ENCODE measurements around the gene ABL1.

The ABL1 gene

DNA sequence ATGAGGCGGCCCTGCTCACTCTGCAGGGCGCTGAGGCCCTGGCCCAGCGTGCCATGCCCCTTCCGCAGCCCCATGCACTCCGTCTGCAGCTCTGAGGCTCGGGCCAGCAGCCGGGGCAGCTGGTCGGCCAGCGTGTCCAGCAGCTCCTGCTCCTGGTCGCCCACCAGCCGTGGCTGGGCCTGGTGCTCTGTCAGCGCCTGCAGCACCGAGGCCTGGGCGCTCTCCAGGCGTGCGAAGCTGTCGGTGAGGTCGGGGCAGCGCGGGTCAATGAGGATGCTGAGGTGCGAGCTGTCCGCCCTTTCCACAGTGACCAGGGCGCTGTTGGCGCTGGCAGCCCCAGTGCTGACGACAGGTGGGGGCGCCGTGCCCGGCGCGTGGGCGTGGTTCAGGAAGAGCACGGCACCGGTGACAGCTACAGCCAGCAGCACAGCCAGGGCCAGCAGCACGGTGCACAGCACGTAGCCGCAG is 94.6 kb downstream of the ABL1 start:
- in situ Hi-C loops (cut with MboI; ENCODE audit: low pct_unique_long_range_greater_than_20kb, low sequenced_read_pairs, unreplicated experiment): no loop called here
- TF ChIP-seq CTCF (IDR thresholded peaks at IDR 0.05; ENCODE audit: extremely low read depth, insufficient read depth, missing control alignments): no peak
- no peak for DNase-seq (ENCODE audit: low spot score)

DNA sequence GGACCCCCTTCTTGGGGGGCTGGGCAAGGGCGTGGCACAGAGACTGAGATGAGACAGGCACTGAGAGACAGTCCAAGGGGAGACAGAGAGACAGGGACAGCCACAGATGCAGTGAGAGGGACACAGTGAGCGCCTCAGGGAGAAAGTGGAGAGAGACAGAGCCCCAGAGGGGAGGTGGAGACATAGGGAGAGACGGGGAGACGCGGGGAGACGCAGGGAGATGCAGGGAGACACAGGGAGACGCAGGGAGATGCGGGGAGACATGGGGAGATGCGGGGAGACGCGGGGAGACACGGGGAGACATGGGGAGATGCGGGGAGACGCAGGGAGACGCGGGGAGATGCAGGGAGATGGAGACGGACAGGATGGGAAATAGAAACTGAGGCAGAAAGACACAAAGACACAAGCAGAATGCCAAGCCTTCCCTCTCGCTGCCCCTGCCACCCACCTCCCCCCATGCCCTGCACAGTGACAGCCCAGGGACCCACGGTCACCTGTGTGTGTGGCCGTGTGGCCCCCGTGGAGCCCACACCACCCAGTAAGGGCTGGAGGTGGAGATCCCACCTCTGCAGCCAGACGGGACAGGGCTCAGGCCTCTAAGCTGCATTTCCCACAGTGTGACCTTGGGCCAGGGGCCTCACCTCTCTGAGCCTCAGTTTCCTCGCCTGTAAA is 95.2 kb downstream of the ABL1 start:
- DNase-seq (ENCODE audit: low spot score): no peak
- TF ChIP-seq CTCF (IDR thresholded peaks at IDR 0.05; ENCODE audit: extremely low read depth, insufficient read depth, missing control alignments): no peak
- in situ Hi-C loops (cut with MboI; ENCODE audit: low pct_unique_long_range_greater_than_20kb, low sequenced_read_pairs, unreplicated experiment): no loop called here

DNA sequence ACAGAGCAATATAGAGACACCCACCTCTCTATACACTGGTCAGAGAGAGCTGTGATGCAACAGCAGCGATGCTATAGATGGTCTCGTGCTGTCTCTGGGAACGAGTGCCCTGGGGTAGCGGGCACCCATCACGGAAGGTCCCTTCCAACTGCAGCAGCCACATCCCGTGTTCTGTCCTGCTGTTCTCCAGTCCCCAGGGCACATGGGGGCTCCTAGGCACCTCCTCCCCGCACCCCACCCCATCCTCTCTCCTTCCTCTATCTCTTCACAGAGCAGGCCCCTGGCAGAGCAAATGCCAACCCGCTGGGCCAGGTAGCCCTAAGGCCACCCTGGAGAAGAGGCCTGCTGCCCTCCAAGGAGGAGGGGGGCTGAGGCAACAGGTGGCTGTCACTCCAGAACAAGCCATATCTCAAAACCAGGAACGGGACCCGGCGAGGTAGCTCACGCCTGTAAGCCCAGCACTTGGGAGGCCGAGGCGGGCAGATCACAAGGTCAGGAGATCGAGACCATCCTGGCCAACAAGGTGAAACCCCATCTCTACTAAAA is 95.8 kb downstream of the ABL1 start:
- DNase-seq (ENCODE audit: low spot score): no peak
- no peak for TF ChIP-seq CTCF (IDR thresholded peaks at IDR 0.05; ENCODE audit: extremely low read depth, insufficient read depth, missing control alignments)
- in situ Hi-C loops (cut with MboI; ENCODE audit: low pct_unique_long_range_greater_than_20kb, low sequenced_read_pairs, unreplicated experiment): no loop called here

DNA sequence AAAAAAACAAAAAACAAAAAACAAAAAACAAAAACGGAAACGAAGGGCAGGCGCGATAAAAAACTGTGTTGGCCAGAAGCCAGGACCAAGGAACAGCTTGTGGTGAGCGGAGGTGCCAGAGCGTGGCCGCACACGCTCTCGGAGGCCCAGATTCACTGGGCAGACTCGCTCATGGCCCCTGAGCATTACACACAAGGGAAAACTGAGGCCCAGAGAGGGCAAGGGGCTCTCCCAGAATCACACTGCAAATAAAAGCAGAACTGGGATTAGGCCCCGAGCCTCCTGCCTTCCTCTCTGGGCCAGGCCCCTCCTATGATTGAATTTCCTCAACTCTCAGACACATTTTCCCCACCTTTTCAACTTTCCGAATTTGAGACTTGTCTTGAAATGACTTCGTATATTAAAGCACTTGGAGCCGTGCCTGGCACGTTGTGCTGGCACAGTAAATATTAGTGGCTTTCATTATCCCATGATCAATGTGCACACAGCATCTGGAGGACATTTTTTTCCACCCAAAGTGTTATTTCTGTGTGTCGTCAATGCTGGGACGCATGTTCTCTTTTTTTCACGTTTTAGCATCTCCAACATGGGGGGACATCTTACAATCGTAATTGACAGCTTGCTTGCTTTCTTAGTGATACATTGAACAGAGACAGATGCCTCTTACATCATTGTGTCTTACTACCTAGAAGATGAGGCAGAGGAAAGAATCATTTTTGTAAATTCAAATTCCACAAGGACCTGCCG is 96.6 kb downstream of the ABL1 start:
- TF ChIP-seq CTCF (IDR thresholded peaks at IDR 0.05; ENCODE audit: extremely low read depth, insufficient read depth, missing control alignments): no peak
- peak; percentile 76 for DNase-seq (ENCODE audit: low spot score)
- in situ Hi-C loops (cut with MboI; ENCODE audit: low pct_unique_long_range_greater_than_20kb, low sequenced_read_pairs, unreplicated experiment): no loop called here

- no peak for DNase-seq (ENCODE audit: low spot score)
- no peak for TF ChIP-seq CTCF (IDR thresholded peaks at IDR 0.05; ENCODE audit: extremely low read depth, insufficient read depth, missing control alignments)
- in situ Hi-C loops (cut with MboI; ENCODE audit: low pct_unique_long_range_greater_than_20kb, low sequenced_read_pairs, unreplicated experiment): no loop called here
Observed at GRCh38 chr9:130932255-130933079, 97.4 kb downstream of the ABL1 start.

Data from GM13977 (cell line).